ENCODE data around the gene HSD17B11.
"Not testable (repeated sequence)": the region's sequence is repeated elsewhere in the genome, so short reads cannot be mapped to it uniquely, and the experiment has no call there.

HSD17B11 gene

DNA sequence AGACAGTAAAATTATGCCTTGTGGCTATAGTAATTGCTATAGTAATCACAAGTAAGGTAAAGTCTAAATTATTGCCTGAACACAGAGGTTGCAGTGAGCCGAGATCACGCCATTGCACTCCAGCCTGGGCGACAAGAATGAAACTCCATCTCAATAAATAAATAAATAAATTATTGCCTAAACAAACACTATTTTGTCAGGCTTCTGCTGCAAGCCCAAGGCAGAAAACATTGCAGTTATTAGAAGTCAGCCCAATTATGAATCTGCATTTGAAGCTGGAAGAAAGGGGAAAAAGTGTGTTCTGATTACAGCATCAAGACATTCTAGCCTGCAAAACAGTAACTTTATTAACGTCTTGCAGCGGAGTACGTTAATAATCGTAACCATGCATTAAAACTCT is 85.4 kb downstream of the HSD17B11 start:
- no peak for DNase-seq (ENCODE audit: low read depth)

DNA sequence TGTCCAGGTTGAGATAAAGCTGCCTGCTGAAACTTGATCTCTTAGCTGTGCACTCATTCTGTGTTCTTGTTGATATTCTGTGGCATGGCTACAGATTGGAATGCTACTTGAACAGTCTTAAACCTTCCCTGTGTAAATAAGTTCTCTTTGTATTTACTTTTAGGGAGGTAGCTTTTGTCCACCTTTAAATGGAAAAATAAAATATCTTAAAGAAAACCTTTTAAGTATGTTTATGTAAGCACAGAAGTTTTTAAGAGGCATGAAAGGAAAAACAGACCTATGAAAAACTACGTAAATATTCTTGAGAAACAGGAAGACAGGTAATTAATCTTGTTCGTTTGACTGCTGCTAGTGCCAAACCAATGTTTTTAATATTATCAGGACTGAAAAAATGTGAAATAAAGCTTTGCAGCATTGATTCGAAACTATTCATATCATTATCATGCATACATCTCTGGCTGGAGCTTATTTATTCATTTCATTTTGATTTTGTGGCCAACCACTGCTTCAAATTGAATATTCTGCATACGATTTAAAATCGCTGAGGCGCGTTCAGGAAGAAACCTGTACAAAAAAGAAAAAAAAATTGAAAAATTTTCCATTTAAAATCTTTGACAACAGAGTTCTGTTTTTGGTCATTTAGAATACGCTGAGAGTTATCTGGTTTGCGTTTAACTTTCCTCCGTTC is 86.1 kb downstream of the HSD17B11 start:
- DNase-seq (ENCODE audit: low read depth): no peak

DNA sequence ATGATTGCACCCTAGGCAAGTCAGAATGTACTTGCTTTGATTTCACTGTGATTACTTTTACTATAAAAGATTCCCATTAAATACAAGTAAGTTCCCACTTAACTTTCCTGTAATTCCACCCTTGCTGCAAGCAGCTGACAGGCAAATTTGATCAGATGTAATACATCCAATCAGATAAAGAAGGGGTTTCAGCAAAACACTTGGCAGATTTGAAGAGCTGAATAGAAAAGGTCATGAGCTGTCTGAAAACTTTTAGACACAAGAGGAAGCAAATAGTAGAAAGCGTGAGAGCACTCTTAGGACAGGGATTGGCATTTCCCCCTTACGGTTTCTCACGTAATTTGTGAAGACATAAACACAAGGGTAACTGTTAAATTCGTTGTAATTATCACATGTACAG is 91.1 kb downstream of the HSD17B11 start:
- no peak for DNase-seq (ENCODE audit: low read depth)

DNA sequence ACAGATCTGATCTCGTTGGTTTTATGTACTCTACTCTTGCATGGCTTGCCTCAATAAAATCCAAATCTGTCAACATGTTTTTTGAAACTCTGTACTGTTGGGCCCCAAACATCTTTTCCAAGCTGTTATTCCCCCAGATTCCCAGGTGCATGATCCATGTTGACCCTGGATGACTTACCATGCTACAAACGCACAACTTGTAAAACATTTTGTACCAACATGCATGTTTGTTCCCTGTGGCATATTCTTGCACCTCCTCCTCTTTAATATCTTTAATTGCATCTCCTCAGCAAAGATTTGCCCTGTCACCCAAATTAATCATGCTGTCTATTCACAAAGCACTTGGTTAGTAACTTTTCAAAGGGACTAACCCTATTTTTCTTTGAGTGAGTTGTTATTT is 92.6 kb downstream of the HSD17B11 start:
- no peak for DNase-seq (ENCODE audit: low read depth)

DNA sequence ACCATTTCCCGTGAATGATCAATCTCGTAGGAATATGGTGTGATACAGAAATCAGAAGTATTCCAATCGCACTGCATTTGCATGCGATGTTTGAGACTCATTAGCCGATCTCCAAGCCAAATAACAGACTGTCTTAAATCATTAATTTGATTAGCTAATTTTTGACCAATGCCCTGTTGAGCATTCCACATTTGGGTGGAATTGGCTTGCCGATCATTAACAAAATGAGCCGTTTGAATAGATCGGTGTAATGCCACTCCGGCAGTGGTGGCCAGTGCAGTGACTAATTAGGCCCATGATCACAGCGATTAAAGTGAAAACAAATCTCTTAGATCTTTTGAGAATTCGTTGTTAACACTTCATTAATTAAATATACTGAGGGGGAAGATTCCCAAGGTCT is 96.1 kb downstream of the HSD17B11 start:
- not testable (repeated sequence) for DNase-seq (ENCODE audit: low read depth)

DNA sequence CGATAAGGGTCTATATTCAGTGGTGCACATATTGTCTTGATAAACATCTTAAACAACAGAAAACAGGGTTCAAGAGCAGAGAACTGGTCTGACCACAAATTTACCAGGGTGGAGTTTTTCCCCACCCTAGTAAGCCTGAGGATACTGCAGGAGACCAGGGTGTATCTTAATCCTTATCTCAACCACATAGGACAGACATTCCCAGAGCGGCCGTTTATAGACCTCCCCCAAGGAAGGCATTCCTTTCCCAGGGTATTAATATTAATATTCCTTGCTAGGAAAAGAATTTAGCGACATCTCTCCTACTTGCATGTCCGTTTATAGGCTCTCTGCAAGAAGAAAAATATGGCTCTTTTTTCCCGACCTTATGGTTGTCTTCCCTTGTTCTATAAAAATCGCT is 97.1 kb downstream of the HSD17B11 start:
- DNase-seq (ENCODE audit: low read depth): not testable (repeated sequence)

DNA sequence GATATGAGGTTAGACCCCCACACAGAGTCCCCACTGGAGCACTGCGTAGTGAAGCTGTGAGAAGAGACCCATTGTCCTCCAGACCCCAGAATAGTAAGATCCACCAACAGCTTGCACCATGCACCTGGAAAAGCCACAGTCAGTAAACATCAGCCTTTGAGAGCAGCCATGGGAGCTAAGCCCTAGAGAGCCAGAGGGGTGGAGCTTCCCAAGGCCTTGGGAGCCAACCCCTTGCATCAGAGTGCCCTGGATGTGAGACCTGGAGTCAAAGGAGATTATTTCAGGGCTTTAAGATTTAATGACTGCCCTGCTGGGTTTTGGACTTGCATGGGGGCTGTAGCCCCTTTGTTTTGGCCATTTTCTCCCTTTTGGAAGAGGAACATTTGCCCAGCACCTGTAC is 104.0 kb downstream of the HSD17B11 start:
- no peak for DNase-seq (ENCODE audit: low read depth)

Measured in activated T-cell treated with anti-CD3 and anti-CD28 coated beads for 24 hours (primary cell).